GM18526 (cell line): ENCODE results near the gene PTPA.

Experiments used
- POLR2A ChIP-seq: IDR thresholded peaks from 3 replicates; pipeline ENCODE4 v1.6.1; 2011; ENCODE audit not compliant: insufficient read length; ENCODE audit errors: extremely low read depth

Gene PTPA

GRCh38 chr9:129078691-129079503 is 32.3 kb upstream of the PTPA start:
- TF ChIP-seq POLR2A, result no peak

GRCh38 chr9:129079829-129080228 is 31.4 kb upstream of the PTPA start:
- TF ChIP-seq POLR2A, result no peak

GRCh38 chr9:129080298-129080600 is 31.0 kb upstream of the PTPA start:
- TF ChIP-seq POLR2A, result no peak

- TF ChIP-seq POLR2A, result peak; percentile 82
These were observed 30.4 kb upstream of the PTPA start, which contains the start of gene DOLPP1 for GRCh38 chr9:129080601-129081387. TSS of gene DOLPP1 (plus strand) at chr9:129081111. CDS start at chr9:129081132, 21 bp downstream.

- TF ChIP-seq POLR2A, result no peak
These were observed 29.8 kb upstream of the PTPA start for GRCh38 chr9:129081388-129081904.

- TF ChIP-seq POLR2A, result no peak
These were observed 27.1 kb upstream of the PTPA start for GRCh38 chr9:129084087-129084486.

GRCh38 chr9:129089246-129089645 is 22.0 kb upstream of the PTPA start:
- TF ChIP-seq POLR2A, result no peak

GRCh38 chr9:129093602-129094386 is 17.4 kb upstream of the PTPA start:
- TF ChIP-seq POLR2A, result no peak

- TF ChIP-seq POLR2A, result no peak
These were observed 16.6 kb upstream of the PTPA start for GRCh38 chr9:129094387-129095169.

GRCh38 chr9:129095170-129095667 is 16.0 kb upstream of the PTPA start:
- TF ChIP-seq POLR2A, result no peak

- no peak for TF ChIP-seq POLR2A
These were observed 15.3 kb upstream of the PTPA start for GRCh38 chr9:129095908-129096307.

- TF ChIP-seq POLR2A, result no peak
These were observed 13.4 kb upstream of the PTPA start for GRCh38 chr9:129097671-129098306.

GRCh38 chr9:129098328-129098727 is 12.9 kb upstream of the PTPA start:
- no peak for TF ChIP-seq POLR2A
